Epithelial cell of prostate (primary cell): ENCODE measurements around the gene NRG2.

Experiments used
- DNase-seq: peaks from one replicate; pipeline ENCODE4 v3.0.0-alpha.2; 2011; ENCODE audit warnings: low read depth, low spot score
- H3K27ac ChIP-seq: fragments of 450-650 bp; 2 replicates; pipeline ENCODE4 v1.5.1; 2017; ENCODE audit warnings: mild to moderate bottlenecking

NRG2 gene

GRCh38 chr5:139954462-139954861 is 88.6 kb downstream of the NRG2 start:
- DNase-seq: no peak
- H3K27ac ChIP-seq: no peak overlapping the region

GRCh38 chr5:139954022-139954421 is 89.1 kb downstream of the NRG2 start:
- DNase-seq: no peak
- no peak overlapping the region for H3K27ac ChIP-seq

GRCh38 chr5:139952574-139952973 is 90.5 kb downstream of the NRG2 start:
- DNase-seq: no peak
- H3K27ac ChIP-seq: no peak overlapping the region

- no peak for DNase-seq
- no peak overlapping the region for H3K27ac ChIP-seq
Measured at GRCh38 chr5:139951983-139952382, 91.1 kb downstream of the NRG2 start.

- no peak overlapping the region for H3K27ac ChIP-seq
- DNase-seq: no peak
Measured at GRCh38 chr5:139951296-139951924, 91.7 kb downstream of the NRG2 start.

- no peak overlapping the region for H3K27ac ChIP-seq
- no peak for DNase-seq
Measured at GRCh38 chr5:139950436-139950835, 92.7 kb downstream of the NRG2 start.

- no peak overlapping the region for H3K27ac ChIP-seq
- DNase-seq: no peak
Measured at GRCh38 chr5:139949710-139950109, 93.4 kb downstream of the NRG2 start.

- H3K27ac ChIP-seq: no peak overlapping the region
- DNase-seq: no peak
Measured at GRCh38 chr5:139947727-139948126, 95.4 kb downstream of the NRG2 start.

GRCh38 chr5:139946440-139946839 is 96.7 kb downstream of the NRG2 start:
- no peak for DNase-seq
- no peak overlapping the region for H3K27ac ChIP-seq

GRCh38 chr5:139946006-139946405 is 97.1 kb downstream of the NRG2 start:
- no peak overlapping the region for H3K27ac ChIP-seq
- DNase-seq: no peak

GRCh38 chr5:139942243-139942642 is 100.9 kb downstream of the NRG2 start:
- no peak for DNase-seq
- H3K27ac ChIP-seq: no peak overlapping the region

- no peak for DNase-seq
Measured at GRCh38 chr5:139930406-139930805, 112.7 kb downstream of the NRG2 start.

GRCh38 chr5:139926797-139927503 is 116.1 kb downstream of the NRG2 start:
- H3K27ac ChIP-seq: no peak overlapping the region
- DNase-seq: no peak

More at GRCh38 chr5:139930406-139930805, 112.7 kb downstream of the NRG2 start:
- no peak overlapping the region for H3K27ac ChIP-seq

- no peak for DNase-seq
- no peak overlapping the region for H3K27ac ChIP-seq
Measured at GRCh38 chr5:139925650-139926640, 117.2 kb downstream of the NRG2 start.

GRCh38 chr5:139925216-139925562 is 117.9 kb downstream of the NRG2 start:
- H3K27ac ChIP-seq: no peak overlapping the region
- no peak for DNase-seq

GRCh38 chr5:139924294-139925215 is 118.5 kb downstream of the NRG2 start:
- no peak for DNase-seq
- no peak overlapping the region for H3K27ac ChIP-seq

- no peak for DNase-seq
Measured at GRCh38 chr5:139919308-139919707, 123.8 kb downstream of the NRG2 start.

GRCh38 chr5:139915834-139916233 is 127.3 kb downstream of the NRG2 start:
- H3K27ac ChIP-seq: no peak overlapping the region
- DNase-seq: no peak

More at GRCh38 chr5:139919308-139919707, 123.8 kb downstream of the NRG2 start:
- no peak overlapping the region for H3K27ac ChIP-seq

GRCh38 chr5:139915266-139915665 is 127.8 kb downstream of the NRG2 start:
- no peak for DNase-seq
- H3K27ac ChIP-seq: no peak overlapping the region
